GM19099 (cell line): ENCODE measurements around the gene MDK.

Source experiments
- POLR2A ChIP-seq: IDR thresholded peaks from 3 replicates; pipeline ENCODE4 v1.6.1; 2011; ENCODE audit warnings: low read depth; ENCODE audit not compliant: insufficient read length; ENCODE audit errors: extremely low read depth

Gene MDK, protein sequence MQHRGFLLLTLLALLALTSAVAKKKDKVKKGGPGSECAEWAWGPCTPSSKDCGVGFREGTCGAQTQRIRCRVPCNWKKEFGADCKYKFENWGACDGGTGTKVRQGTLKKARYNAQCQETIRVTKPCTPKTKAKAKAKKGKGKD

DNA sequence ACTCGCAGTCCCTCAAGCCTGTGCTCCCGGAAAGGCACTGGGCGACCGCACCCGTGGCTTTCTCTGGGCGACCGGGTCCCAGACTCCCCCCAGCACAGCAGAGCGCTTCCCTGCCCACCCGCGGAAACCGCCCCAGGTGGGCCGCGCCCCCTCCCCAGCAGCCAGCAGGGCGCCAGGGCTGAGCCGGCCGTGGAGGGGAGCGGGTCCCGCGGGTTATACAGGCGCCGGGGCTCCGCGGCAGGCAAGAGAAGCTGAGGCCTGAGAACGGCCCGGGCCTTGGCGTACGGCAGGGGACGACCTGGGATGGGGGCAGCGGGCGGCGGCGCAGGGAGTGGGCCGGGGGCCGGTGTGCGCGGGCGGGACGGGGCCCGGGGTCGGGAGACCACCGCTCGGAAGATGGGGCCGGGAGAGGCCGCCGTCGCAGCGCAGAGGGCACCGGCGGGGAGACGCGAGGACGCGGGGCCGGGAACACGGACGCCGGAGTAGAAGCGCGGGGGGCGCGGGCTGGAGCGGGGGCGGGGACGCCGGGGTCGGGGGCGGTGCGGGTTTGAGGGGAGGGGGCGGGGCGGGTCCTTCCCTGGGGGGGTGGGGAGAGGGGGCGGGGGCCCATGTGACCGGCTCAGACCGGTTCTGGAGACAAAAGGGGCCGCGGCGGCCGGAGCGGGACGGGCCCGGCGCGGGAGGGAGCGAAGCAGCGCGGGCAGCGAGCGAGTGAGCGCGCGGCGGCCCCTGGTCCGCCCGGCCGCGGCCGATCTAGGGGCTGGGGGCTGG, at the start of gene MDK:
Gene MDK, plus strand, starts transcription at position 622 of the 771 bp plus-strand sequence. CDS start 389 bp downstream, outside the sequence.
- TF ChIP-seq POLR2A, result no peak

DNA sequence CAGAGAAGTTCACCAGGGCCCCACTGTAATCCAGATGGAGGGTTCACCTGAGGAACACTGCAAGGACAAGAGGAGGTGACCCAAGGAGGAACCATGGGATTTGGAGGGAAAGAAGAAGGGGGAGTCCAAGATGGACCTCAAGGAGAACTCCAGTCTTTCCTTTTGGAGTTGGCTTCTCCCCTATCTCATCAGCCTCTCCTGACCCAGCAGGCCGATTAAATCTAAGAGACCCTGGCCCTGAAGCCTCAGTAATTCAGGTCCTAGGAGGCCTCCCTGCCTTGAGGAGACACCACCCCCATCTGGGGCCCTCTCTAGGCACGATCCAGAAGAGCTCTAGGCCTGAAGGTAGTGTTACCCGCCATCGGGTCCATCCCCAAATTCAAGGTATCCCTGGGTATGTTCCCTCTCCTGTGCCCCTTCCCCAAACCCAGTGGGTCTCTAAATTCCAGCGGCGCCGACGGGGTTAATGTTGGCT, 49.3 kb upstream of the MDK start:
- TF ChIP-seq POLR2A, result no peak

DNA sequence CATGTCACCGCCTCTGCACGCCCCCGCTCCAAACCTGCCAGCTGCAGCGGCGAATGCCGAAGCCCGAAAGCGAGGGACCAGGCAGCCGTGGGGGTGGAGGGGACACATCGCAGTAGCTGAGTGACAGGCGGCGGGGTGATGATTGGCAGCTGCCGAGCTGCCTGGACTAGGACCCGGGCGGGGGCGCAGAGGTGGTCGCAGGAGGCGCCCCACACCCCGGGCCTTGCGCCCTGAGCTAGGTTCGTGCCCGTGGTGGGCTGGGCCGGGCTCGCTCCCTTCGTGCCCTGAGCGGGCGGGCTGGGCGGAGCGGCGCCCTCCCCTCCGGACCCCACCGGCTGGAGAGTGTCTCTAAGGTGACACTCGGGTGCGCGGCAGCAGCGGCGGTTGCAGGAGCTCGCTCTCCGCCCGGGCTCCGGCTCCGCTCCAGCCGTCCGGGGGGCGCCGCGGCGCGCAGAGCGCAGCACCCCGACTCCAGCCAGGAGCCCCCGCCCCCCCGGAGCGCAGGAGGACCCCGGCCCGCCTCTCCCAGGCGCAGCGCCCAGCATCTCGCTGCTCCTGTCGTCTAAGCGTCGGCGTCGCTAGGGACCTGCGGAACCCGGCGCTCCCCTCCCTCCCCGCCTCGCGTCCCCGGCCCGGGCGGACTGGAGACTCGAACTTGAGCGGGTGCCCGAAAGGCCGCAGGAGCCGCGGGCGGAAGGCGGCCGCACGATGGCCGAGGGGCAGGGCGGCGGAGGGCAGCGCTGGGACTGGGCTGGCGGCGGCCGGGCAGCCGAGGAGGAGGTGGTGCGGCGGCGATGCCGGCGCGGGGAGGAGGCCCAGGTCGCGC, 48.7 kb upstream of the MDK start:
- TF ChIP-seq POLR2A, result no peak

GRCh38 chr11:46333394-46333947, 48.0 kb upstream of the MDK start:
- no peak for TF ChIP-seq POLR2A

DNA sequence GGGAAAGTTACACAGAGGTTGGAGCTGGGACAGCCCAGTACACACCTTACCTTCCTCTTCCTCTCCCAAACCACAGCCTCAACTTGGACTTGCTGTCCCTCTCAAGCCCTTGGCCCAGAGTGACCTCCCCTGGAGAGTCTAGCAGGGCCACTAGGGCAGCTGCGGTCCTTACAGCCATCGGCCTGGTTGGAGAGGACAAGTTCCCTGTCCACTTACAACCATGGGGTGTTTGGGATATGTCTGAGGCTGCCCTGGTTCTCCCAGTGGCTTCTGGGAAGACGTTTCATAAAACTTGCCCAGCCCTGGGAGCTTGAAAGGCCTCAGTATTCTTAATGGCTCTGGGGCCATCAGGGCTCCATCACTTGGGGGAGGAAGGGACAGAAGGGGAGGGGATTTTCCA, 47.3 kb upstream of the MDK start:
- no peak for TF ChIP-seq POLR2A

DNA sequence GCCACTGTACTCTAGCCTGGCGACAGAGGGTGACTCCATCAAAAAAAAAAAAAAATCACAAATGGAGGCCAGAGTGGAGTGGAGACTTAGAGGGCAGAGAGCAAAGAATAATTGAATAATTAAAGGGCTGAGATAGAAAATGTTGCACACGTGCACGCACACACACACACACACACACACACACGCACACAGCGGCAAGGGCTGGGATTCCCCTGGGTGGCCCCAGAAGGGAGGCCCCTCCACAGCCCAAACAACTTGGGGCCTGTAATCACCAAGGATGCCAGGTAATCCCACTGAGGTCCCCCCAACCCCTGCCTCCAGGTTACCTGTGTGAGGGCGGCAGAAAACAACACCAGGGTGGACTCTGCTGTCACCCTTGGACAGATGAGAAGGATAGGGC, 46.2 kb upstream of the MDK start:
- TF ChIP-seq POLR2A, result no peak

DNA sequence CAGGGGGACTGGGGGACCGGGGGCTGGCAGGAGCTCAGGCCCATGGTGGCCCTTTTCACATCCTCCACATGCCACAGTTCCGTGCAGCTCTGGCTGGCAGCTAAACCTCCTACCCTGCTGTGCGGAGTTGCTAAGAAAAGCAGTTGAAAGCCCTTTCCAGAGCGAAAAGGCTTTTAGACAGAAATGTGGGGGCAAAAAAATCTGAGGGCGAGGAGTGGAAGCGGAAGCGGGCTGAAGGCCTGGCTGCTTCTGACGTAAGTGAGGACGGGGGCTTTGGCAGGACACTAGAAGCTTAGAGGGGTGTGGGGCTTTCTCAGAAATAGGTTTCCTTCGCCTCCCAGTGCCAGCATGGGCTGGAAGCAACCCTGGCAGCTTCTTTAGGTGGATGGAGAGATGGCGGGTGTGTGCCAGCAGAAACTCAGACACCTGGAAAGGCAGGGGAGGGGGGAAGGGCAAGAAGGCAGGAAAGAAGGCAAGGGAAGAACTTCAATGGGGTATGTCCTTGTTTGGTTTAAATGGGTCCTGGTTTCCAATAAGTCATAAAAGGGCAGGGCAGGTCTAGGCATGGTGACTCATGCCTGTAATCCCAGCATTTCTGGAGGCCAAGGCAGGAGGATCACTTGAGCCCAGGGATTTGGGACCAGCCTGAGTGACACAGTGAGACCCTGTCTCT, 45.4 kb upstream of the MDK start:
- no peak for TF ChIP-seq POLR2A

DNA sequence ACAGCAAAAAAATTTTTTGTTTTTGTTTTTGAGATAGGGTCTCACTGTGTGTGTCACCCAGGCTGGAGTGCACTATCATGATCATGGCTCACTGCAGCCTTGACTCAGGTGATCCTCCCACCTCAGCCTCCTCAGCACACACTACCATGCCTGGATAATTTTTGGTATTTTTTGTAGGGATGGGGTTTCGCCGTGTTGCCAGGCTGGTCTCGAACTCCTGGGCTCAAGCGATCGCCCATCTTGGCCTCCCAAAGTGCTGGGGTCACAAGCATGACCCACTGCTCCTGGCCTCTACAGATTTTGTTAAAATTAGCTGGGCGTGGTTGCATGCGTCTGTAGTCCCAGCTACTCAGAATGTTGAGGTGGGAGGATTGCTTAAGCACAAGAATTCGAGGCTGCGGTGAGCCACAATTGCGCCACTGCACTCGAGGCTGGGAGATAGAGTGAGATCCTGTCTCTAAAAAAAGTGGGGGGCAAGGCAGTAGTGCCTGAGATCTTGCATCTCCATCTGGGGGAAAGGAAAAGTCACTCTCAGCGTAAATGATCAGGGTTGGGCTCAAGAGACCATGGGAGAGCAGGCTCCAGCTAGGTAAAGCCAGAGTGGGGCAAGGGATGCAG, 44.8 kb upstream of the MDK start:
- no peak for TF ChIP-seq POLR2A

- TF ChIP-seq POLR2A, result no peak
These were observed 43.7 kb upstream of the MDK start for GRCh38 chr11:46337626-46338345.

DNA sequence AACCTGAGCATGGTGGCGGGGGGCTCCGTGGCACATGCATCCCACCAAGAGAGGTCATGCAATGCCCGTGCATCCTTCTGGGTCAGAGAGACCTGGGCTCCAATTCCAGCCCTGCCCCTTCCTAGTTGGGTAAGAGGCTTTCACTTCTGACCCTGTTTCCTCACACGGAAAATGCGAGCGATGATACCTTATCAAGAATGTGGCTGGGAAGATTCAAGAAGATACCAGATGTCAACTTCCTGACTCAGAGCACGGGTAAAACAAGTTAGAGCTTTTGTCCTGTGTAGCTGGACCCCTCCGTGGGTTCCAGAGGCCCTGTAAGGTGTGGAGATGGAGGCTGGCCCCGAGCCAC, 42.9 kb upstream of the MDK start:
- TF ChIP-seq POLR2A, result no peak

DNA sequence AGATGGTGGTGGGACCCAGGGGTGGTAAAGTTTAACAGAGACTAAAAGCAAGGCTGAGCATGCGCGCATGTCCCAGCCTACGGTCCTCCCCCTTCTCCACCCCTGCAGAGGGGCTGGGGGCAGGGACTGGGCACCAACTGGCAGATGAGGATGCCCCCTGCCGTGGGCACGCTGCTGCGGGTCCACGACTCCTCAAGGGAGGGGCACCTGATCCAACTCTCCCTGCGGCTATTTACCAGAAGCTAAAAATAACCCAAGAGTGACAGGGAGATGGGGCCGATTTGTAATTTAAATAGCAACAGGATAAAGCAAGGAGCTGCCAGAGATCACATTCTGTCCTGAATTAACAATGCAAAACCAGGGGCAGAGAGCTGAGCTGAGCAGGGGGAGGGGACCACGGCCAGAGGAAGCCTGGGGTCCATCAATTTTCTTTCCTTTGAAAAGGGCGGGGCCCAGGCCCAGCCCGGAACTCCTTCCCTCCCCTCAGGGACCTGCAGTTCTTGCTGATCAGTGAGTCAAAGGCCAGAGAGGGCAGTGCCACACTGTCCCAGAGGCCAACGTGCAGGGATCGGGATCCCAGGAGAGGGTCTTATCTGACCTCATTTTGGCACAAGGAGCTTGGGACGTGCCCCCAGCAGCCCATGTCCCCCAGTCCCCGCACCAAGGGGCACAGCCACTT, 42.3 kb upstream of the MDK start:
- no peak for TF ChIP-seq POLR2A

- TF ChIP-seq POLR2A, result no peak
These were observed 41.7 kb upstream of the MDK start for GRCh38 chr11:46339816-46340215.

DNA sequence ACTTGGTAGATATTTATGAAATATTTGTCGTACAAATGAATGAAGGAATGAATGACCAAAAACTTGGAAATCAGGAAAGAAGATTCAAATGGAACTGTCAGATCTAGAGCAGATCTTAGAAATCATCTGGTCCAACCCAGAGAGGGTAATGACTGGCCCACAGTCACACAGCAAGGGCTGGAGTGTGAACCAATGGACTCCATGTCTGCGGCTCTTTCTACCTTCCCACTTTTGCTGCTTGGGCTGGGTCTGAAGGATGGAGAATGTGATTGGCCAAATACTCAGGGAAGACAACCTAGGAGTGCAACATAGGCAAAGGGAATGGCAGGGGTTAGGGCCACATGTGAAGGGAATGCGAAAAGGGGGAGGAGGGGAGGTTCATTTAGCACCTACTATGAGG, 40.0 kb upstream of the MDK start:
- TF ChIP-seq POLR2A, result no peak
